GM18867 (cell line): ENCODE measurements around the gene GDF2.

ENCODE experiments used
- ATAC-seq: cut with Tn5 transposase; IDR thresholded peaks from one replicate; pipeline ENCODE4 v1.9.1; 2021; ENCODE audit warnings: mild to moderate bottlenecking, moderate library complexity; ENCODE audit not compliant: unreplicated experiment

The GDF2 gene

DNA sequence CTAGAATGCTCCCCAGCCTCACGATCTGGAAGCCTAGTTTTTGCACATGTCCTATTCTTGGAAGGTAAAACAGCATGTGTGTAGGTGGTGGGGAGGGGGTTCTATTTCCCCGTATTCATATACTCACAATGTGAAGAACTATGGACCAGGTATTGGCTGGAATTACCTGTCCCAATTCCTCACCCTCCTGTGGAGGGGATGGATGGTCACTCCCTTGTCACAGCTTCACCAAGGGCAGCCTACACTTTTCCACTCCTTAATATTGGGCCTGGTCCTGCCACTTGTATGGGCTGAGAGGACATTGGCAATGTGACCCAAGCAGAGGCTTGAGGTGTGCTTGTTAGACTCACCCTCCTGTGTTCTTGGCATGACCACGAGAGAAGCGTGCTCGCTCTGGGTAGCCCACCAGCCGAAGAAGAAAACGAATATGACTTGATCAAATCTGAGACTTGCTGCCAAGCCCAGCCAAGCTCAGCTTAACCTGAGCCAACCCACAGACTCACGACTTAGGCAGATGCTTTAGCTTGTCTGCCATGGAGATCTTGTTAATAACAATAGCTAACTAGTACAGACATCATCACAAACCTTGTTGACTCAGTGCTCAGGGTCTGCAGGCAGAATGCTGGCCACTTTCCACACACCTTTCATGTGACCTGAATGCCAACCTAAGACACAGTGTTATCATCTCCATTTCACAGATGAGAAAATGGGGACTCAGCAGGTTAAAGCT lies 44.6 kb downstream of the GDF2 start:
- ATAC-seq: no peak

DNA sequence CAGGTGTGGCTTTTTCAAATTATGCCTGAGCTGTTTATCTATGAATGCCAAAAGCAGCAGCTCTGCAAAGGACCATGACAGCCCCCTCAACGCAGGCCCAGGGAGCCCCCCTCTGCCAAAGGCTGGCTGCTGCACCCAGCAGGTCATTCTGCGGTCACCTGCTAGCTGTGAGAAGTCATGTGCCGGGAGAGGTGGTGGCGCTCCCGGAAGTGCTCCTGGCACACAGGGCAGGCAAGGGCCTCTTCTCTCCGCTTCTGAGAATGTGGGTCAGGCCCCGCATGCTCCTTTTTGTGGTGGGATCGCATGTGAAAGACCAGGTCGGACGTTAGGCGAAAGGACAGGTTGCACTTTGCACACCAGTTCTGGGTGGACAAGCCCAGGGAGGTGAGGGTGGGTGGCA lies 45.4 kb downstream of the GDF2 start:
- no peak for ATAC-seq

DNA sequence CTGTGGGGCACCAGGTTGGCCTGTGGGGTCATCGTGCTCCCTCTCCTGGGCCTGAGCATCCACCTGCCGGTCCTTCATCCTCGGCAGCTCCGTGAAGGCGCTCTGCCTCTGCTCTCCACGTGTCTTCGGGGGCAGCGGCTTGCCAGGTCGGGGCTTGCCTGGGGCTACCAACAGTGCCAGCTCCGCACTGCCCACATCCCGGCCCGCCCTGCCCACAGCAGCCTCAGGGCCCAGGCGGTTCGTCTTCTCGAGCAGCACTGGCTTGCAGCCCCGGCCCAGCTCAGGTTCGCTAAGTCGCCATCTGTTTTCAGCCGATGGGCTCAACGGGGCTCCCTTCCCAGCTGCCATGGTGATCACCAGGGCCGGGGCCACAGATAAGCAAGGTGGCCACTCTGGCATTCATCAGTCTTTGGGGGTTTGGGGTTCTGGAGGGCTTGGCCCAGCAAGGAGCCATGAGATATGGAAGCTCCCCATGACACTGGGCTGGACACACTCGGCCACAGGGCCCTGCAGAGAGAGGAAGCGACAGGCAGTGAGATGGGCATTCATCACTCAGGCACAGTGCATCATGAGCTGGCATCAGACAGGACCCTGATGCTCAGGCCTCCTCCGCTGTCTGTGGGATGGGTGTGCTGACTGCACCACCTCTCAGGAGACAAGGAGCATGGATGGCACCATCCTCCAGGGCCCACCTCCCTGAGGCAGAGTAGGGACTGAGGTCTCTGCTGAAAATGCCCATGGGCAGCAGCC lies 46.4 kb downstream of the GDF2 start:
- ATAC-seq: no peak

DNA sequence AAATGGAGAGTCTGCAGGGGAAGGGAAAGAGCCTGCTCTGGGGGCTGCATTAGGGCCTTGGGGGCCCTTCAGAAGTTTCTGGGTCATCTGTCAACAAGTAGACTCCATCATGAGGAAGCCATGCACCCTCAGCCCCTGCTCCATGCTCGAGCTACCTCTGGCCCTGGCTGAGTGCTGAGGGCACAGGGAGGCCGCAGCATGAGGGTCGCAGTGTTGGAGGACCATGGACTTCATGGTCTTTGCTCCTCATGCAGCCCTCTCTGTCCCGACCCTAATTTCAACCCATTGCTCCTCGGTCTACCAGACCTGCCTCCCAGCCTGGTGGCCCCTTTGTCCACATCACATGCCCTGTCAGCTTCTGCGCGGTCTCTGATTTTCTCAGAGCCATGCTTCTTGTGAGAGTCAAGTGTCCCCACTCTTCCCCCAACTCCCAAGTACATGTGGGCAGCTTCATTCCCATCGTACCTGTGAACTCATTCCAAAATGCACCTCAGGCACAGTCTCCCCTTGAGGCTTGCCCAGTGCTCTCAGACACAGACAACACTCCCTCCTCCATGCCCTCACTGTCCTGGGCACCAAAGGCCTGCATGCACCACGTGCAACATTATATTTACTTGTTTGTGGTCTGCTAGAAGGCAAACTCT lies 47.1 kb downstream of the GDF2 start:
- ATAC-seq: no peak

DNA sequence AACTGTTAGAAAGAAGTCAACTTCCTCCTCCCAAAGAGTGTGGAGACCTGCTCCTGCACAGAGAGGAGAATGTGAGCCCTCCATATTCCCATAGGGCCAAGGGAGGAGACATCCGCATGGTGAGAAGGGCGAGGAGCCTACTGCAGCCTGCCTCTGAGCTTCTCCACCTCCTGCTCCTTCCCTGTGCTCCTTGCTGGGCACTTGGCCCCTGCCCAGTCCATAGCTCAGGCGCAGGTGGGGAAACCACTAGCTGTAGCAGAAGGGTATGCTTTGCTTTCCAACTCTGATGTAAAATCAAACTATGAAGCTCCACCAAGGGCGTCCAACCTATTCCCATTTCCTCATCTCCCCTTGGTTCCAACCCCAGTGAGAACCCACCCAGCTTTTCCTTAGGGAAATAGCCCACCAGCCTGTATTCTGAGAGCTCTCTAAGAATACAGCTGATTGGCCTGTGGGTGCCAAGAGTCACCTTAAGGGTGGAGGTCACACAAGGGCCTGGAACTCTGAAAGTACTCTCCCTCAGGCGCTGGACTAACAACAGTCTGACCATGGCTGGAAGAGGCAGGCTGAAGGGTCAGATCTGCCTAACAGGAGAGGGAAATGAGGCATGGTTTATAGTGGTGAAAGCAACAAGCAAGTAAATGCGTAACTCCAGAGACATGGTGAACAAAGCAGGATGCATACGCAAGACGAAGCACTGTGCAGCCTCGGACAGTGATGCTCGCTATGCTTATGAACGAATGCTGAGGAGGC lies 47.9 kb downstream of the GDF2 start:
- no peak for ATAC-seq

DNA sequence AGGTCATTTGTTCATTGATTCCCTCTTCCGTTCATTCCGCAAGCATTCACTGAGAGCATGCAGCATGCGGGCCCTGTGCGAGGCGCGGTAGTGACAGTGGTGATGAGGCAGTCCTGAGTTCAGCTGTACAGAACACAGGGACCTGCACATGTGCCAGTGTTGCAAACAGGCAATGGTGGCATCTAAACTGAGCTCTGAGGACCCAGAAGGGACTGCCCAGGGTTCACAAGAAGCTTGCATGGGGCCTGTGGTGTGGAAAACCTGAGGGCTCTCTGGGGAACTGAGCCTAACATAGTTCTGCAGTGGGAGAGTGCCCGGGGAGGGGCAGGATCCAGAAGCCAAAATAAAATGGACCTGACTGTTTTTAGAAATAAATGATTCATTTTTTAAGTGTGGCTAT lies 48.6 kb downstream of the GDF2 start:
- no peak for ATAC-seq

DNA sequence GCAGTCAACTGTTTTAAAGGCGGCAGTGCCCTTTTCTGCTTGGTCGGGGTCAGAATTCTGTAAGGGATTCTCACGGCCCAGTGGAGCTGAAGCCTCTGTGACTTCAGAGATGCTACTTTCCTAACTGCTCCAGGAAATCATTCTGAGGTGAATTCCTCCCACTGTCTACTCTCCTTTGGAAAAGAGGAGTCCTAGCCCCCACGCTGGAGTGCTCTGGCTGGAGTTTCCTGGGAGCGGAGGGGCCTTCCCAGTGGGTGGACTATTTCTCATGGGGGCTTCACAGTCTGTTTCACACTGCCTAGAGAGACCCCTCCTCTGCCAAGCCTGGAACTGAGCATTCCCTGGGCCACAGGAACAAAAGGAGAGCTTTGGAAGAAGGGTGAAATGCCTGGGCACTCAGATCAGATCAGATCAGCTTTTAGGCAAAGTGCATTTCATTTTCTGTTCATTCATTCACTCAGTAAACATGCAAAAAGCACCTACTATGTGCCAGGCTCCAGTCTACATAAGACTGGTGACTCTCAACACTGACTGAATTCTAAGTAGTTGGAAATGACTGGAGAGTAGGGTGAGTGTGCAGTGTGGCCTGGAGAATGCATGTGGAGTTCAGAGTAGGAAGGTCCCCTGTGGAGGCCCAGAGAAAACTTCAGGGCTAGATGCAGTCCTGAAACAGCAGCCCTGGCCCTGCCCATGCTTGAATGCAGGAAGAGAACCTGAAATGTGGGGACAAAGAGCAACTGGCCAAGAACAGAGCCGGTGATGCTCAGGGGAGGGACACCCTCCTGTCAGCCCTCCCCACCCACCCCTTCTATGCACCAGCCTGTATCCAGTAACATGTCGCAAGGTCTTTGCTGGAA lies 49.6 kb downstream of the GDF2 start:
- ATAC-seq: no peak

DNA sequence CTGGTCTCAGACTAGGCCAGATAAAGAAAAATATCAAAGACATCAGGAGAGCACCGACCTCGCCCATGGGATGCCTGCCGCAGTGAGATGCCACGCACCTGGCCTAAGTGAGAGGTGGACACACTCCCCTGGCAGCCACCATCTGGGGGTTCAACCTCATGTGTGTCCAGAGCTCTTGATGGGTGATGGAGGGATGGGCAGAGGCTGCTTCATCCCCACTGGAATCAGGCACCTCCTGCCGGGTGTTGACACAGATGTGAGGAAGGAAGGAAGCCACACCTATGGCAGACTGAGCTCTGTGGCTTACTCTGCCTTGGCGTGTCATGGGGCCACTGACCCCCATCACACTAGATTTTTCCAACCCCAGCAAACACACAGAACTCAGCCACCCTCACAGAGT lies 50.5 kb downstream of the GDF2 start:
- no peak for ATAC-seq

DNA sequence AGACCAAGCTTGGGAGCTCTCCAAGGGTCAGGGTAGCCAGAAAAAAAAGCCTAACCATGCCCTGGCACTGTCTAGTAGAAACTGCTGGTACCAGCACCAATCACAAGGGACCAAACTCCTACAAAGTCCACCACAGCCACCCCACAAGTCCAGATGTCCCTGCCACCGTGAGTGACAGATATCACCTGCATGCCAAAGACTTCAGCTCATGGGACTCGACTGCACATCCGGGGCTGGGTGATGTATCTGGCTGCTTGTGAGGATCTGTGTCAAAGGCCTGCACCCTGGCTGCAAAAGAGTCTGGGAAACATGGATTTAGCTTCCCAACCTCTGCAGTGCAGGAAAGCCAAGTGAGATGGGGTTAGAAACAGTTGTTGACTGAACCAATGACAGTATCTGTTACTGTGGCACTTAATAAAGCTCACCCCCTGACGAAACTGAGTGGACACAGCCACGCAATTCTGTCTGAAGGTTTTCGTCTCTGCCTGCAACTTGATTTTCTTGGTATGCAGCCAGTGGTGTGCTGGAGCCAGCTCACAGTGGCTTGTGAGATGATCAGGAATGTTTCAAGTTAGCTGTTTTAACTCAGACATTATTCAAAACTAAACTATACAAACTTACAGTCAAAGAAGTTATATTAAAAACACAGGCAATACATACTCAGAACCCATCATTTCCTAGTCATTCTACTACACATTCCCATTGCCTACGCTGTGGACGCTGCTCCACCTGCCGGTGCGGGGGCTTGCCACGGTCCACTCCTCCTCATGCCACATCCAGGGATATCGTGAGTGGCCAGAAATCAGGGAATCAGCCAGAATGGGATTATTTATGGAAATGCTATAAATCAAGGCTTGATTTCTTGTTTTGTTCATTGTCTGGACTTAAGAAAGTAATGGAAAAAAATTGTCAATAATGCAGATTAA lies 52.6 kb downstream of the GDF2 start:
- no peak for ATAC-seq

DNA sequence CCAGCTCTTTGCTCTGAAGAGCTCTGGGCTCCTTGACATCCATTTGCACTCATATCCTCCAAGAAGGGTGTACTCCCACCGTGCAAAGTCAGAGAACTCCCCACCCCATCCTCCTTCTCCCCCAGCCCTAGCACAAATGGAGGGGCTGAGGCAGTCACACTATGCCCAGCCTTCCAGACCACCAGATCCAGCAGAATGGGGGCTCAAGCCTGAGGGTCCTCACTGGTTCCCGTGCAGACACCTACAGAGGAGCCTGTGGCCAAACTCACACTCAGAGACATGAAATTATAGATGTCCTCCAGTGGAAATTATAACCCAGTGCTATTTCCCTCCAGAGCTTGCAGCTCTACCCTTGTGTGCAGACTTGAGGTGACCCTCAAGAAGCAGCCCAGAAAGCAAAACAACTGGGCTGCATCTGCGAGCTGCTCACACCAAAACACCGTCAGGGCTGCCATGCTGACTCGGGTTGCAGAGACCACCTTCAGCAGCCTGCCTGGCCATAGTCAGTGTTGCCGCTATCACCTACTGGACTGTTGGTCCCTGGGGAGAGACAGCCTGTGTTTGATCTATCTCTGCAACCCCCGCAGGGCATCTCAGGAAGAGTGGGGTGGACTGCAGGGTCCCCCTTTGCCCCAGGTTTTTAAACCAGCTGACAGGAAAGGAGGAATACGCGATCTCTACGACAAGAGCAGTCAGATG lies 54.4 kb downstream of the GDF2 start:
- no peak for ATAC-seq
